GM03348 (cell line): ENCODE results near the gene MUSK.
"Not testable (repeated sequence)": the region's sequence is repeated elsewhere in the genome, so short reads cannot be mapped to it uniquely, and the experiment has no call there.

Experiments
- DNase-seq: peaks from one replicate; pipeline ENCODE4 v3.0.0; 2012; ENCODE audit warnings: low spot score

The MUSK gene

DNA sequence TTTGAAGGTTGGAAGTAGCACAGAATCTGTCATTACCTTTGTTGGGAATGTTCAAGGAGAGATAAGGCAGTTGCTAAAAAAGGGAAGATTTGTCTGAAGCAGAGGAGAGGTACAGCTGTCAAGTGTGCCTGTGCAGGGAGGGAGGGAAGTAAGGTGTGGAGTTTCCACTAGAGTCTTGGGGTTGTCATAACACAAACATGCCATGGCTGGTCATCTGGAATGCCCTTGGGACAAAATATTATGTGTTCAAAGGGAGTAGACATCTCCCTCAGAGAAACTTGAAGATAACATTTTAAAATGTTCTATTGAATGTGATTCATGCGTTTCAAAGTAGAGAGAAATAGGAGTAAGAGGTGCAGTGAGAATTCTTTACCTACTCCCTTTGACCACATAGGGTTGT is 95.0 kb downstream of the MUSK start:
- no peak for DNase-seq

DNA sequence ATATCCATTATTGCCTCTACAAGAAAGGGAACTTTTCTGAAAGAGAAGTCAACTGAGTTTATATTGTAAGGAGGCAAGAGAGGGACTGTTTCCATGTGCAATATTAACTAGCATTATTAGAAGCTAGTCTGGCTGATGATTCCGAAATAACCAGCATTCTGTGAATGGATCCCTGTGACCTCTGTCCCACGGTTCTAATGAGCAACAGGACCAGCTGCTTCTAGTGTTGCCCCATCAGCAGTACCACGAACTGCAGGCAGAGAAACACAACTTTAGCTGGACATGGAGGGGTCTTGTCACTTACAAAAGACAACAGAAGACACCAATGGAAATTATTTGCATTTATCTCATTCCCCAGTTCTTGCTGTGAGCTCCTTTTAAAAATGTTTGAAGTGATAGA is 95.4 kb downstream of the MUSK start:
- no peak for DNase-seq

DNA sequence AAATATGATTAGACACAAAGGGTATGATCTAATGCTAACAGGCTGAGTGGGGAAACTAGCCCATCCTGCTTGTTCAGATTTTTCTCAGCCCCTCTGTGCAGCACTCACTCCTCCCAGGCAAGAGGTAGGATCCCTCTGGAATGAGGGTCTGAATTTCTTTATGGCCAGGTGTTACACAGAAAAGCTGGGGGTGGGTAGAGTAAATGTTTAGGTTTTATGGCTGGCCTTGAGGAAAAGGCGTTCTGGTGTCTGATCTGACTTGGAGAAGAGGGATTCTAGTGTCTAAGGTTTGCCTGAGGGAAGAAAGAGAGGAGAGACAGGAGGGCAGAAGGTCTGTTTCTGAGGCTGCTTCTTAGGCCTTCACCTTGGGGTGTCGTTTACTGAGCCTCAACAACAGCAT is 97.3 kb downstream of the MUSK start:
- DNase-seq: no peak

DNA sequence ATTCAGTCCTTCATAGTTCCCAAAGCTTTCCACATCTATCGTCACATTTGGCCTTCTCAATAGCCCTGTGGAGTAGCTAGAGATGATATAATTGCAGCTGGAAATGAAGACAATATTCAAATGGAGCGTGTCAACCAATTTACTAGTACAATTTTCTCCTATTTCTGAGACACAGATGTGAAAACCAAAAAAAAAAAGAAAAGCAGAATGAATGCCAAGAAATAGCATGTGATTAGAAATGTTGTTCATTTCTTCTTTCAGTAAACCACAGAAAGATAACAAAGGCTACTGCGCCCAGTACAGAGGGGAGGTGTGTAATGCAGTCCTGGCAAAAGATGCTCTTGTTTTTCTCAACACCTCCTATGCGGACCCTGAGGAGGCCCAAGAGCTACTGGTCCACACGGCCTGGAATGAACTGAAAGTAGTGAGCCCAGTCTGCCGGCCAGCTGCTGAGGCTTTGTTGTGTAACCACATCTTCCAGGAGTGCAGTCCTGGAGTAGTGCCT is 99.0 kb downstream of the MUSK start:
- peak; percentile 39 for DNase-seq

DNA sequence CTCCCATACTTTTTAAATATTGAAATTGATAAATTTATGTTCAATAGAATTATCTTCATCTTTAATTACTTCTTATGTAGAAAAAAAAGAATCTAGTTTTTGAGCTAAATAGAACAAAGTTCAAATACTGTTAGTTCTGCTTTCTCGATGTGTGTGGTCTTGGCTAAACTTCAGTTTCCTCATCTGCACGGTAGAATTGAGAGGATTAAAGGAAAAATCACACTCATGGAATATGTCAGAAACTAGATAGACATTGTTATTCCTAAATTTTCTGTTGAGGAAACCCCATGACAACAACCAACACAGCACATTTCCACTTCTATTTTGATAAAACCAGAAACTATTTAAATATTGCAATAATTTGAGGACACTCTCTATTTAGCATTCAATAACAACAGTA is 100.3 kb downstream of the MUSK start:
- DNase-seq: no peak

DNA sequence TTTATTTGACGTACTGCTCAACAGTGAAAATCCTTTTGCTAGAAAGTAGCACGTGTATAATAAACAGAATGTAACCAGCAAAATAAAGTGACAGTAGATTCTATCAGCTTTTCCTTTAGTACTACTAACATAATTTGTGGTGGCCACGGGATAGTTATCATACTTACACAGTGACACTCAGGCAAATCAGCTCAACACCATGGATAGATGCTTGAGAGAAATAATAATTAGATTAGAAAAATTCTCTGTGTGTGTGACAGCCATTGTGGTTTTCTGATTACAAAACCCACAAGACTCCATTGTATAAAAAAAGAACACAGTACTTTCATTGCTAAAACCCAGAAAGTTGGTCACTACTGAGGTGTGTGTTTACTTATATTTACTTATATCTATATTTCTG is 101.1 kb downstream of the MUSK start:
- peak; percentile 19 for DNase-seq

DNA sequence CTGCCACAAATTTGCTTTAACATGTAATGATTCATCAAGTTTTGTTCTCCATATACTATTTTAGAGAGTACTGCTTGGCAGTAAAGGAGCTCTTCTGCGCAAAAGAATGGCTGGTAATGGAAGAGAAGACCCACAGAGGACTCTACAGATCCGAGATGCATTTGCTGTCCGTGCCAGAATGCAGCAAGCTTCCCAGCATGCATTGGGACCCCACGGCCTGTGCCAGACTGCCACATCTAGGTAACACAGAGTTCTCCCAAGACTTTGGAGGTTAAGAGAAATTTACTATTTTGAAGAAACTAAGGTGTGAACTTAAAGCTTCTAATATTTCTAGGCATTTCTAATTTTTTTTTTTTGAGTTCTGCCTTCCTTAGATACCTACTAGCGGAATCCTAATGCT is 107.1 kb downstream of the MUSK start:
- DNase-seq: no peak

DNA sequence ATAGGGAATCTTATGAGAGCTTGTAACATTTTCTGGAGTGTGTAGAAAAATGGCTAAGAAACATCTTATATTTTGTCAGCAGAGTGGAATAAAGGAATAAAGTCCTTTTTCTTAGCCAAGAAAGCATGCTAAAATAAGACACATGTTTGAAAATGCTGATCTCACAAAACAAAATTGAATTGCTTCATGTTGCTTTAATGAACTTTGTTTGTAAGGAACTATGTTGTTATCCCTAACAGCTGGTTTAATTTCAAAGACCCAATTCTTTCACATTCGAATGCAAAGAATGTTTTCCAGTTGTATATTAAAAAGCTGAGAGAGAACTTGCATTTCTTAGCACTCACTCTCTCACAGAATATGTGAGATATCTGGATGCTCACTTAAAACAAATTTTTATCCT is 107.6 kb downstream of the MUSK start:
- DNase-seq: no peak

DNA sequence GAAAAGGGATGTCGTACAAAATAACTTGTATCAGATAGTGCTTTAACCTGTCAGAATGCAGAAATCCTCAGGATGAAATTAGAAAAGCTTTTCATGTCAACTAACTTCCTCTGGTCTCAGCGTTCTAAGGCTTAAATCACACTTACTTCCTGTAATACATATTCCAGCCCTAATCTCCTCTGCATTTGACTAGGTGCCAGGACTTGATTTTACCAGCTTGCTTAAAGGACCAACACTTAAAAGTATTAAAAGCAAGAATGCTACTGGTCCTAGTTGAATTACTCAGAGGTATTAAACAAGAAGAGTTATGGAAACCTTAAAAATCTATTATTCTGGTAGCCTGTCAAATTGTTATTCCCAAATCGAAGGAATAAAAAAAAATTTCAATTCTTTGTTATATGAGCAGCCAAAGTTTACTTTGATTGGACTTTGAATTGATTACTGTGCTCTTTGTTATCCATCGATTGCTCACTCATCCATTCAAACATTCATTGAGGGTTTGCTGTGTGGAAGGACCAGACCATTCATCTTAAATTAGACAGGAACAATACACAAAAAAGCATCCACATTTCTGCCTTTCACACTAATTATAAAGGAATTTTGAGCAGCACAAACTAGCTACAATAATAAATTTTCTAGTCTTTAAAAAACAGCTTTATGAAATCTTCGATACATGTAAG is 108.7 kb downstream of the MUSK start:
- no peak for DNase-seq

DNA sequence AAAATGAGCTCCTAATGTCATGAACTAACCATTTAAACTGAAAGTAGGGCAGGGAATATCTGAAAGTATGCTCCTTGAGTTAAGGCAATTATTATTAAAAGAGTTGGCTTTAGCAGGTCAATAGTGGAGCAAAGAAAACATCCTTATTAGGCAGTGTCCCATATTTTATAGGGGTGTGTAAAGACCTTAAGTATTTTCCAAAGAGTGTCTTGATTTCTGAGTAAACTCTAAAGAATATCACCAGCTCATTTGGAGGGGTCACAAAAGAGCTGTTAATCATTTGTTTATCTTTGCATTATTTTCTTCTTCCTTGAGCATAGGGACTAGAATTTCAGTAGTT is 109.3 kb downstream of the MUSK start:
- no peak for DNase-seq

DNA sequence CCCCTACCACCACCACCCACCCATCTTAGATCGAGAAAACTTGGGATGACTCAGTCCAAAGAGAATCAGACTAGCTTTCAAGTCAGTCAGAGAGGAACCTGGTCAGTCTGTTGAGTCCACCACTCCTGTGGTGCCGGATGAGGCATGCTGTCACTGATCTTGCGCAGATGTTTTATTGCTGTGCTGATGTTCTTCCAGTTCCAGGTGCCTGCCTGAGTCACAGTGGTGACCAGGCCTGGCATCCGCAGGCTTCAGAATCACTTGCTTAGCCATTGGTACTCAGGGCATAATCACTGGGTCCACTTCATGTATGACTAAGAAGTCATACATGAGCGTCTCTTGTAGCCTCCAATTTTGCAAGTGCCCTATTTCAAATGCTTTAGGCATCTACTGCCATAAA is 114.1 kb downstream of the MUSK start:
- DNase-seq: no peak

DNA sequence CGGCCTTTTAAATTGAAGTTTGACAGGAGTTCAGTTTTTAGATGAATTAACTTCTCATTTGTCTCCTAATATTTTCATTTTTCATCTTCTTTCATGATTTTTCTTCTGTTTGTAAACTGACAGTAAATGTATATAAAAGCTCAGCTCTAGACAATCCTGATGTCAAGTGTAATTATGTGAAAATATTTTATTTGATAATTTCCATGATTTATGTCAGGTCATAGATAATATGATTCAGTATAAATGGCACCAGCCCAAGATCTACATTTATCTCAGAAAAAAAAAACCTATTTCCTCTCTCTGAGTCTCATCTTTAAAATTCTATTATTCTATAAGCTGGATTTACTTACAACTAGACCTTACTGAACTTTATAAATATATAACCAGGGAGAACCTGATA is 115.7 kb downstream of the MUSK start:
- no peak for DNase-seq

DNA sequence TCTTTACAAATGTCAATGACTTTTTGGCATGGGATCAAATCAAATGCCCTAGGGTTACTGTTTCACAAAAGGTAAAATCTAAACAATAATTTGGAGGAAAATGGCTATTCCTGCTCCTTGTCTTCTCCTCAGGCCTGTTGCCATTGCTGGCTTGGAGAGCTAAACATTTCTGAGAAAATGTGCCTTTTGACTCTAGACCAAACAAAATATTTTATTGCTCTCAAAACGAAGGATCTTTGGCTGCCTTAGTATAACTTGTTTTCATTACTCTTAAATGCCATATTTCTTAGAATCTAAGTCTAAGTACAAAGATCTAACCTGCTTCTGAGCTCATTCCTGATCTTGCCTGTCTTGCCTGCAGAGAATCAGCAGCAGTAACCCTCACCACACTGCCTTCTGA is 116.6 kb downstream of the MUSK start:
- DNase-seq: no peak

DNA sequence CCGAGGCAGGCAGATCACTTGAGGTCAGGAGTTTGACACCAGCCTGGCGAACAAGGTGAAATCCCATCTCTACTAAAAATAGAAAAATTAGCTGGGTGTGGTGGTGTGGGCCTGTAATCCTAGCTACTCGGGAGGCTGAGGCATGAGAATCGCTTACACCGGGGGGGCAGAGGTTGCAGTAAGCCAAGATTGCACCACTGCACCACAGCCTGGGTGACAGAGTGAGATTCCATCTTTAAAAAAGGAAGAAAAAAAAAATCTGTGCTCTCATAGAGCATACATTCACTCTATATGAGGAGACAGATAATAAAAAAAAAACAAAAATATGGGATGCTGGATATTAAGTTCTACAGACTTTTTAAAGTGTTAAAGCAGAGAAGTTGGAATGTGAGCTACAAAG is 119.8 kb downstream of the MUSK start:
- not testable (repeated sequence) for DNase-seq

DNA sequence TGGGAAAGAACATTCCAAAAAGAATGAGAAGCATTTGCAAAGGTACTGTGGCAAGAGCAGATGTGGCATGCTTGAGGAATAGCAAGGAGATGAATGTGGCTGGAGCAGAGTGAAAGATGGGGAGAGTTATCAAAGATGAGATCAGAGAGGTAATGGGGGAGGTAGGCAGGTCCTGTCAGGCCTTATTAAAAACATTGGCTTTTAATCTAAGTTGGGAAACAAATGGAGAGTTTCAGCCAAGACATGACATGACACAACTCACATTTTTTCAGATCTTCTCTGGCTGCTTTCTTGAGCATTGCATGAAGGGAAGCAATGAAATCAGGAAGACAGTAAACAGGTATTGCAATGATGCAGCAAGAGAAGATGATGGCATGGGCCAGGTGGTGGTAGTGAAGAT is 120.3 kb downstream of the MUSK start:
- no peak for DNase-seq

DNA sequence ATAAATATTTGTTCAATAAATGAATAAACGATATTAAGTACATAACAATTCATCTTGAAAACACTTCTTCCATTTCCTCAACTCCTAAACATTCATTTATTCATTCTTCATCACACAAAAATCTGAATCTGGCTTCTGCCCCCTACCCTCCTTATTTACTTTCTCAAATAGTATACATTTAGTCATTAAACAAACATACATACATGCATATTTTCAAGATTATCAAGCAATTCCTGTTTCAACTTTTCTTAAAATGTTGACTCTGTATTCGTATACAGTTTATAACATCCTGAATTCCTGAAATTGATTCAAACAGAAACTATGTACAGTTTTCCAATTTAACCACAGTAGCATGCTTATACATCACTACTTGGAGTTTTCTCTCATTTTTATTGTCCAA is 129.0 kb downstream of the MUSK start:
- no peak for DNase-seq

DNA sequence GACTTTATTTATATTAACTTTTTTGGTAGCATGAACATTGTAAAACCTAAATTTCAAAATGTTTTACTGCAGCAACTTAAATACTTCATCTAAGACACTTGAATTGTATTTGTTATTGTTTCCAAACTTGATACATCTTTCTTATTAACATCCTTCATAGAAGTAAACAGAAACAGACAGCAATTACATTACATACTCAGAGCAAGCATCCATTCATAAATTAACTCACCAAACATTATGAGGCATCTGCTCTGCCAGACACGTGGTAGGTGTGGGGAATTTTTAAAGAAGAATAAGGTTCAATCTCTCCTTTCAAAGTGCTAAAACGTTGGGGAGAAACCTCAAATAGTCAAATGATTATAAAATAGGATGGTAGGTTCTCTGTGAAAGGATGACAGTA is 130.8 kb downstream of the MUSK start:
- peak; percentile 13 for DNase-seq

DNA sequence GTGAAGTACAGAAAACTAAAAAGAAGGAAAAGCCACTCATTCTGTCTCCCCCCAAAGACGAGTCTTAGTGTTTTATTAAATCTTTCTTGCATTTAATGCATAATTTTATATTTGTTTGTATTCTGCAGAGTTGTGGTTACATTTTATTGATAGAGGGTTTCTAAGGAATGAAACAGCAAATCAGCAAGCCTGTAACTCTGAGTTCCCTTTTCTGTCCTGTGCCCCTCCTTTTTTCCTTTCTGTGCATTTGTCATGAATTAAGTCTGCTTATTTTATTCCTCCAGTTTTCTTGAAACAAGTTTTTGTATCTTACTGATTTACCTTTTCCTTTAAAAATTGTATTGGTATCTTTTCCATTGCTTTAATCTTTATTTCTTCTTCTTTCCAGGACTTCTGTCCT is 132.8 kb downstream of the MUSK start:
- no peak for DNase-seq

DNA sequence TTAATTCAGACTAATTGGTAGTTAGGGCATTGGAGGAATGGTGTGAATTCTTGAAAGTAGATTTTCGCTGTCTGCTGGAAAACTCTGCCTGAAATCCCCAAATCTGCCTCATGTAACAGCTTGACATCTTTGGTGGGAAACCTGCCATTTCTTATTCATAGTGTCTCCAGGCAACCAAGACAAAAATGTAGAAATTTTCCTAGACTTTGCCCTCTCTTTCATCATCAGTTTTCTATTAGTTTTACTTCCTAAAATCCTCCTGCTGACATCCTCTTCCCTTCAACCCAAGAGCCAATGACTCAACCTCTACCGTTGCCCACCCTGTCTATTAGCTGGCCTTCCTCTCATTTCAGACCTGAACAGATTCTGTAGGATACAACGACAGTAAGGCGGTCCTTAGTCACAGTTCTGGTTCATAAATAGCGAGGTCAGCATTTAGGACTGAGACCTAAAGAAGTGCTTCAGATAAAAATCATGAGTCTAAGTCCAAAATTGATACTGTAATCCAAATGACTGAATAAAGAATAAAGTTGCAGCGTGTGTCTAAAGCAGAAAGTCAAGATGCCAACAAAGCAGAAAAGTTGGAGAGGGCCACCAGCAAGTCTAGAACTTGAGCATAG is 133.9 kb downstream of the MUSK start:
- DNase-seq: peak; percentile 66

DNA sequence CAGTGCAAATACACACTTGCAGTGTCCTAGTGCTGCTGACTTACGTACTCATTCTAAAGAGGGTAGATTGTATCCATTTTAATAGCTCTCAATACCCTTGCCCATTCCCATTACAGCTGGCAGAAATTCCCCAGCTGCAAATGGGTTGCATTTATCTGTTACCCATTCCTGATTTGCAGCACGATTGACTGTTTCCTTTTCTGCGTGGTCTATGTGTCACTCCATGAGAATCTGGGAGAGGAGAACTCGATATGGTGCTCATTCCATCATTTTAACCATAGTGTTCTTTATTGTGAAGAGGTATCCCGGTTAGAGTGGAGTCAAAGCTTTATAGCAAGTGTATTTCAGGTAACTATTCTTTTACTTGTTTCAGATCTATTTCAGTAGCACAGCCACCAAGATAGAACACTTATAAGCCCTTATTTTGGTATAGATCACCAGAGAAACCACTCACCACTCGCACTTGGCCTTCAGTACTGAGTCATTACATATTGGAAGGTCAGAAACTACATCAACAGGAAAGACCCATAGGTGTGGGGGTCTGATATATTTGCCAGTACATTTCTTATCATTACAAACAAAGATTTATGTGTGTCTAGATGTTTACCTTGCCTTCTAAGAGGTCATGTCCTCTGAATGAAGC is 139.5 kb downstream of the MUSK start:
- DNase-seq: no peak

DNA sequence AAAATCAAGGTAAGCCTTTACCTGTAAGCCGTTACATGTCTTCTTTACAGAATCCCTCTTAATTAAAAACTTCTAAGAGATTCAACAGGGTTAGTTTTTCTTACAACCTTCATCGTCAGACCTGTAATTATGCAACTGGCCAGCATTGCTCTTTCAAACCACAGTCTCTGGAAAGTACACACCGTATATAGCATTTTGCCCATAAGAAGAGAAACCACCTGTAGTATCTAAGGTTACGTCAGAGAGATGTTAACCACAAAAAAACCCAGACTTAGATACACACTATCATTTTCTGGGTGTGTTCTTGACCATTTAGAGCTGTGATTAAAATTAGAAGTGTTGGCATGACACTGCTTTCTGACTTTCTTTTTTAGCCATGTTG is 140.0 kb downstream of the MUSK start:
- no peak for DNase-seq

DNA sequence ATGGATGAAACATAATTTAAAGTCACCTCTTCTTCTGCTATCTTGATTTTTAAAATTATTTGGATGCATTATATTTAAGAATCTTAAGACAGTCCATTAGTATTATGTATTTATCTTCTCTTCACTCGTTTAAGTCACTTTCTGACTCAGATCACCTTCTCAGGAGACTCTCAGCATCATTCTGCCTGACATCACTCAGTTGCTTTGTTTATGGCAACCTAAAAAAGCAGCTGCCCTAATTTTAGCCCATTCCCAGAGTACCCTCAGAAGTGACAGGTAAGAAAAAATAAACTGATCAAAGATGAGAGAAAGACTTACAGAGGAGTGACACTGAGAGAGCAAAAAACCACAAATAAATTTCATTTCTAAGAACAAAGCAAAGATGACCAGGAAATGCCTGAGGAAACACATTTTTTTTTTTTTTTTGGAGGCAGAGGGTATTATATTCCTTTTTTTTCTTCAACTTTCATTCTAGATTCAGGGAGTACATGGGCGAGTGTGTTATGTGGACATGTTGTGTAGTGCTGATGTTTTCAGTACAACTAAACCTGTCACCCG is 140.5 kb downstream of the MUSK start:
- DNase-seq: no peak

DNA sequence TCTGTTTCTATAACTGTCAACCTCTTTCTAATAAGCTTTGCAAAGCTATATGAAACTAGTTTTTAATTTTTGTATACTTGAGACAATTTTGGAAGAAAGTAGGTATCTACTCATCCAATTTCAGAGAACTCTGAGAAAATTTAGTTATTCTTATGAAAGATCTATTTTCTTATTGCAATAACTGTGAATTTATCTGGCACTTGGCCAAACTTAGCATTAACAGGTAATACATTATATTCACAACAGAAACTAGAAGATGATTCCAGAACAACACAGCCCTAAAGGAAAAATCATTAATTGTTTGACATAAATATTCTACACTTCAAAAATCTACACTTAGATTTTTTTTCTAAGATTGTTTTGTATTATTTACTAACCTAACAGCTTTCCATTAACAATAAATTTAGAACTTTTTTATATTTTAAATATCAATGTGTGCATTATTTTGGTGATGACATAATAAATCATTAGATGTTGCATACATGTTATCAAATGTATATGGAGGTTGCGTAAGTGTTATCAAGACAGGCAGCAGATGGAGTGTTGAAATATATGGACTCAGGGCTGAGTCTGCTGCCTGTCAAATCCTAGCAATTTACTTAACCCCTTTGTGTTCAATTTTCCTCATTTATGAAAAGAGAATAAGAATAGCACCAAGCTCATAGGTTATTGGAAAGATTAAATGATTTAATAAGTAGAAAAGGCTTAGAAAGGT is 141.8 kb downstream of the MUSK start:
- no peak for DNase-seq
